Upper lobe of left lung (tissue), 4 donors: ENCODE results near the gene KDM5B.

Experiments used
- CTCF ChIP-seq, 6 experiments: fragments of 450-650 bp in 4 of 6; fragments of 200-600 bp in 2 of 6; sonication (generic) in 2 of 6; IDR thresholded peaks; one replicate each; pipeline ENCODE4 v1.5.1; 2016 to 2019; ENCODE audit warnings: antibody characterized with exemption in 6 of 6
- EP300 ChIP-seq, 4 donors: sonication (generic); formaldehyde crosslinking; IDR thresholded peaks; one replicate each; pipeline ENCODE4 v1.5.1; 2017; ENCODE audit warnings: antibody characterized with exemption in 4 of 4, control low read depth in 2 of 4
- POLR2A ChIP-seq, 4 donors: fragments of 450-650 bp; IDR thresholded peaks; one replicate each; pipeline ENCODE4 v1.5.1; 2016 to 2017; ENCODE audit warnings: antibody characterized with exemption in 4 of 4, mild to moderate bottlenecking in 2 of 4
- POLR2AphosphoS5 ChIP-seq, 2 donors: sonication (generic); formaldehyde crosslinking; IDR thresholded peaks; one replicate each; pipeline ENCODE4 v1.5.1; 2017; ENCODE audit warnings: antibody characterized with exemption in 2 of 2

- TF ChIP-seq POLR2A (IDR thresholded peaks at IDR 0.05), result no peak
- no peak for TF ChIP-seq CTCF (IDR thresholded peaks at IDR 0.05)
- TF ChIP-seq EP300 (IDR thresholded peaks at IDR 0.05), result no peak
- no peak for TF ChIP-seq POLR2AphosphoS5 (IDR thresholded peaks at IDR 0.05)
Observed at GRCh38 chr1:202710070-202711045, 97.9 kb downstream of the KDM5B start, which contains the start of gene SYT2.
